ENCODE results near the gene KCNRG. TPM values are rescaled to one million over a fixed set of nuclear protein-coding genes. Genes with fewer than 3 reads are reported as not detected.
A peak's percentile ranks its signal among the peaks of the same experiment; 100 is the strongest.

The KCNRG gene
- total and polyA plus RNA-seq, 2 of the 4 experiments (the other 2 are of a cell fraction) = 0.51 to 2.7 TPM

GRCh38 chr13:50012396-50013169, 2.7 kb upstream of the KCNRG start:
- no peak overlapping the region for H3K56ac ChIP-seq (ENCODE audit: extremely low read depth, insufficient read depth, low read length)
- no peaks in the 10 kb centered on the region for H3K9me3 ChIP-seq (ENCODE audit: control insufficient read depth, insufficient read depth, low read length)
- H2BK5ac ChIP-seq (ENCODE audit: low read depth, low read length, poor library complexity, severe bottlenecking) = no peak overlapping the region
- ChIA-PET POLR2A (ENCODE audit: unreplicated experiment) (no interaction called here), CTCF (no interaction called here)
- TSS peak; percentile 31 for BruUV-seq (replicated peaks)
- peak; percentile 23; the same call in 1 of the 2 replicates for TF ChIP-seq MAFK (IDR thresholded peaks at IDR 0.05; ENCODE audit: low read depth, low read length)
- TF ChIP-seq RAD21 (IDR thresholded peaks at IDR 0.05; ENCODE audit: low read length) = no peak
- peaks cover 17% of the 10 kb centered on the region for H4K20me1 ChIP-seq (ENCODE audit: insufficient read depth, low read length)
- H4K8ac ChIP-seq (ENCODE audit: low read depth in 2 of 2, low read length in 2 of 2) = no peak overlapping the region
- H3K27me3 ChIP-seq (ENCODE audit: control insufficient read depth, insufficient read depth, low read length) = no peaks in the 10 kb centered on the region
- H3K9ac ChIP-seq (ENCODE audit: low read depth, low read length) = no peak overlapping the region
- in situ Hi-C loops (cut with MboI; ENCODE audit: low sequenced_read_pairs) (no loop called here), intact Hi-C loops (cut with micrococcal nuclease) (no loop called here), dilution Hi-C loops (cut with HindIII; ENCODE audit: low sequenced_read_pairs, unreplicated experiment) (no loop called here)
- no peak overlapping the region for H4K5ac ChIP-seq (ENCODE audit: low read depth, low read length)
- ATAC-seq (ENCODE audit: low read depth) (no peak), DNase-seq (peak; percentile 25)
- H3K14ac ChIP-seq (replicated peaks; ENCODE audit: low read depth, low read length) = no peak overlapping the region
- WGBS, 2 experiments (ENCODE audit: extremely low coverage in 2 of 2, insufficient read length in 1 of 2) = no CpG with 5 or more reads among the region's 6 CpGs
- H2AK5ac ChIP-seq (ENCODE audit: low read depth, low read length) = no peak overlapping the region
- H3K9me1 ChIP-seq (ENCODE audit: insufficient read depth, low read length) = peaks cover 3% of the 10 kb centered on the region
- H3K36me3 ChIP-seq (ENCODE audit: control insufficient read depth, insufficient read depth, low read length) = peaks cover 25% of the 10 kb centered on the region
- no peak overlapping the region for H4K91ac ChIP-seq (ENCODE audit: insufficient read depth, low read depth, low read length)
- H2AFZ ChIP-seq (replicated peaks; ENCODE audit: low read length, poor library complexity) = no peak overlapping the region
- H3K79me1 ChIP-seq (ENCODE audit: low read depth in 1 of 2, low read length in 2 of 2) = peaks cover 36 to 63% of the 10 kb centered on the region in 2 experiments
- H3K18ac ChIP-seq (ENCODE audit: low read depth, low read length) = no peak overlapping the region
- H3K23ac ChIP-seq (ENCODE audit: low read depth, low read length) = no peak overlapping the region
- H2BK120ac ChIP-seq (ENCODE audit: low read depth, low read length) = no peak overlapping the region
- H3K4me1 ChIP-seq (ENCODE audit: control insufficient read depth, insufficient read depth, low read length) = peaks cover 8% of the 10 kb centered on the region
- H3K4me3 ChIP-seq (ENCODE audit: insufficient read depth, low read depth, low read length) = no peak overlapping the region
- H3K4me2 ChIP-seq (ENCODE audit: low read depth, low read length) = no peak overlapping the region
- no peak overlapping the region for H2BK15ac ChIP-seq (ENCODE audit: low read depth, low read length)
- no peak overlapping the region for H2AK9ac ChIP-seq (replicated peaks; ENCODE audit: low read depth, low read length, poor library complexity)
- H3K27ac ChIP-seq (ENCODE audit: insufficient read depth, low read length) = no peak overlapping the region
- H2BK20ac ChIP-seq (ENCODE audit: low read depth, low read length) = no peak overlapping the region
- no peak overlapping the region for H3K4ac ChIP-seq (ENCODE audit: low read depth, low read length)

All from IMR-90 (cell line).